Psoas muscle (tissue), 8 donors: Measurements from ENCODE around the gene NHP2. TPM values are rescaled to one million over a fixed set of nuclear protein-coding genes. Genes with fewer than 3 reads are reported as not detected.

Experiments
- ATAC-seq, 4 donors: fragments of 200-7000 bp; cut with Tn5 transposase; one replicate each; pipeline ENCODE4 v1.9.1; 2020; ENCODE audit warnings: moderate library complexity in 3 of 4, mild to moderate bottlenecking in 2 of 4
- DNase-seq, 2 donors: peaks; one replicate each; pipeline ENCODE4 v3.0.0-alpha.2; 2020
- H3K27ac ChIP-seq: fragments of 200-600 bp; one replicate; pipeline ENCODE4 v1.8.0; 2022
- H3K27me3 ChIP-seq, 3 donors: fragments of 200-600 bp in 1 of 3; one replicate each; pipeline versions ENCODE4 v1.6.1 to v1.8.0; 2013 to 2022; ENCODE audit warnings: low read length in 2 of 3, mild to moderate bottlenecking in 2 of 3, moderate library complexity in 1 of 3; ENCODE audit not compliant: insufficient read depth in 3 of 3
- H3K36me3 ChIP-seq, 2 donors: fragments of 200-600 bp in 1 of 2; one replicate each; pipeline versions ENCODE4 v1.6.1 to v1.8.0; 2013 to 2022; ENCODE audit warnings: low read depth in 1 of 2, mild to moderate bottlenecking in 1 of 2, moderate library complexity in 1 of 2; ENCODE audit not compliant: insufficient read depth in 1 of 2
- H3K4me1 ChIP-seq: fragments of 200-600 bp; one replicate; pipeline ENCODE4 v1.8.0; 2022
- H3K4me3 ChIP-seq: fragments of 200-600 bp; one replicate; pipeline ENCODE4 v1.8.0; 2022; ENCODE audit warnings: mild to moderate bottlenecking
- H3K9me3 ChIP-seq: fragments of 200-600 bp; one replicate; pipeline ENCODE4 v1.8.0; 2022
- WGBS, 3 donors: extraction: QIAGEN DNeasy Blood & Tissue Kit; methylation state at CpG; one replicate each; pipeline versions ENCODE4 v1.1.6 to v1.1.7; 2013; 5-methylcytosine and 5-hydroxymethylcytosine counted together
- intact Hi-C, 2 donors: fragments of 100-400 bp; cut with DNase I; formaldehyde crosslinking; loops; one replicate each; pipeline versions ENCODE4 v1.11.0 to v1.14.2; 2022
- polyA plus RNA-seq, 3 donors: library from polyadenylated mRNA; stranded (reverse); fragments of 200-250 nt; gene quantifications; one replicate each; pipeline ENCODE4 v1.2.3, GENCODE V29; 2013
- total RNA-seq, 4 donors: library from RNA; stranded (reverse); fragmentation: NEBNext Ultra II Directional in 2 of 4; extraction: Animal tissue kit (Norgen Biotek cat#: 25700) in 2 of 4; gene quantifications; one replicate each; pipeline versions ENCODE4 v1.2.1 to v1.2.4, GENCODE V29; 2021 to 2023
- TF ChIP-seq, protein P1 (sequence below): fragments of 200-600 bp; IDR thresholded peaks from one replicate; pipeline ENCODE4 v1.8.0; 2022; ENCODE audit warnings: antibody characterized with exemption
- donor health status: healthy with polysubstance abuse.
- donor health status: DM: no; HTN: no; CAD: no; lungs with moderate emphysema.
- donor health status: Bipolar disorder and iron deficiency.
- donor health status: healthy.
- donor health status: DM: yes; HTN: yes; CAD: no.
- donor health status: DM: no; HTN: no; CAD: no.
- donor health status: DM: no; HTN: no; CAD: no.
- donor health status: DM: yes; HTN: yes; CAD: no.

Gene NHP2
- total and polyA plus RNA-seq, 7 donors, result 86.9 to 301 (median 131) TPM

DNA sequence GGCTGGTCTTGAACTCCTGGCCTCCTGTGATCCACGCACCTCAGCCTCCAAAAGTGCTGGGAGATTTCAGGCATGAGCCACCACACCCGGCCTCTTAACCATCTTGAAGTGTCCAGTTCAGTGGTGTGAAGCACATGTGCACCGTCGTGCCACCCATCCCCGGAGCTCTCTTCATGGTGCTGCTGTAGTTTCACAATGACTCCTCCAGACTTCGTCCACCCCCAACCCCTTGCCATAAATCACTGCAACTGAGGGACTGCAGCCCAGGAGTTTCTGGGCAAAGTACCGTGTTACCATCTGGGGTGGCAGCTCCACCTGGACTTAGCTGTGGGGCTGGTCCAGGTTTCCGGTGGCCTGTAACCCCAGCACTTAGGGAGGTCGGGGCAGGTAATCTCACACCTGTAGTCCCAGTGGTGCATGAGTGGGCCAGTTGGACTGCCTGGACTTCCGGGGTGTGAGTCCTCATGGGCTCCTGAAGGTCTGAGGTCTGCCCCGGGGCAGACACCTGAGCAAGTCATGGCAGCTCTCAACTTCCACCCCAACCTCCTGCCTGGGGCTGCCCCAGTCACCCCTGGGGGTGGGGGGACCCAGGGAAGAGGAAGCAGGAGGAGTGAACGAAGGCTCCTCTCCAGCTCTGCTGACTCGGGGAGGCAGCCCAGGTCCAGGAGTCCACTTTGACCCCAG, 47.0 kb downstream of the NHP2 start:
- H3K27ac ChIP-seq, result no peak overlapping the region
- DNase-seq (no peak), ATAC-seq (no peak)
- WGBS, 3 donors, result 79 to 85% (median 83%) methylated on average over 13 of the region's 13 CpGs
- intact Hi-C loops, result no loop called here
- H3K9me3 ChIP-seq, result no peaks in the 10 kb centered on the region
- H3K4me1 ChIP-seq, result no peaks in the 10 kb centered on the region
- H3K27me3 ChIP-seq, result peaks cover 0 to 15% (median 0%) of the 10 kb centered on the region in 3 donors
- H3K4me3 ChIP-seq, result no peak overlapping the region
- no peaks in the 10 kb centered on the region for H3K36me3 ChIP-seq
- TF ChIP-seq, protein P1, sequence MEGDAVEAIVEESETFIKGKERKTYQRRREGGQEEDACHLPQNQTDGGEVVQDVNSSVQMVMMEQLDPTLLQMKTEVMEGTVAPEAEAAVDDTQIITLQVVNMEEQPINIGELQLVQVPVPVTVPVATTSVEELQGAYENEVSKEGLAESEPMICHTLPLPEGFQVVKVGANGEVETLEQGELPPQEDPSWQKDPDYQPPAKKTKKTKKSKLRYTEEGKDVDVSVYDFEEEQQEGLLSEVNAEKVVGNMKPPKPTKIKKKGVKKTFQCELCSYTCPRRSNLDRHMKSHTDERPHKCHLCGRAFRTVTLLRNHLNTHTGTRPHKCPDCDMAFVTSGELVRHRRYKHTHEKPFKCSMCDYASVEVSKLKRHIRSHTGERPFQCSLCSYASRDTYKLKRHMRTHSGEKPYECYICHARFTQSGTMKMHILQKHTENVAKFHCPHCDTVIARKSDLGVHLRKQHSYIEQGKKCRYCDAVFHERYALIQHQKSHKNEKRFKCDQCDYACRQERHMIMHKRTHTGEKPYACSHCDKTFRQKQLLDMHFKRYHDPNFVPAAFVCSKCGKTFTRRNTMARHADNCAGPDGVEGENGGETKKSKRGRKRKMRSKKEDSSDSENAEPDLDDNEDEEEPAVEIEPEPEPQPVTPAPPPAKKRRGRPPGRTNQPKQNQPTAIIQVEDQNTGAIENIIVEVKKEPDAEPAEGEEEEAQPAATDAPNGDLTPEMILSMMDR, result no peak

DNA sequence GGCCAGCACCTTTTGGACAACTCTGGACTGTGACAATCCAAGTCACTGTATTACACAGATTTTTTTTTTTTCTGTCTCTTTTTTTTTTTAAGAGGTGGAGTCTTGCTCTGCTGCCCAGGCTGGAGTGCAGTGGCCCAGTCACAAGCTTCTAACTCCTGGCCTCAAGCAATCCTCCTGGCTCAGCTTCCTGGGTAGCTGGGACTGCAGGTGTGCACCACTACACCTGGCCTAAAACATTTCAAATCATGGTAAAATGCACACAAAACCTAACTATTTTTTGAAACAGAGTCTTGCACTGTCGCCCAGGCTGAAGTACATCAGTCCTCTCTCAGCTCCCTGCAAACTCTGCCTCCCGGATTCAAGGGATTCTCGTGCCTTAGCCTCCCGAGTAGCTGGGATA, 47.6 kb downstream of the NHP2 start:
- no peak overlapping the region for H3K4me3 ChIP-seq
- peaks cover 0 to 10% (median 0%) of the 10 kb centered on the region in 3 donors for H3K27me3 ChIP-seq
- no peaks in the 10 kb centered on the region for H3K9me3 ChIP-seq
- H3K27ac ChIP-seq, result no peak overlapping the region
- TF ChIP-seq, protein P1, result no peak
- no peaks in the 10 kb centered on the region for H3K4me1 ChIP-seq
- H3K36me3 ChIP-seq, result no peaks in the 10 kb centered on the region
- DNase-seq (no peak), ATAC-seq (no peak)
- 68 to 69% (median 69%) methylated on average over 4 of the region's 4 CpGs for WGBS, 3 donors
- intact Hi-C loops, result no loop called here

DNA sequence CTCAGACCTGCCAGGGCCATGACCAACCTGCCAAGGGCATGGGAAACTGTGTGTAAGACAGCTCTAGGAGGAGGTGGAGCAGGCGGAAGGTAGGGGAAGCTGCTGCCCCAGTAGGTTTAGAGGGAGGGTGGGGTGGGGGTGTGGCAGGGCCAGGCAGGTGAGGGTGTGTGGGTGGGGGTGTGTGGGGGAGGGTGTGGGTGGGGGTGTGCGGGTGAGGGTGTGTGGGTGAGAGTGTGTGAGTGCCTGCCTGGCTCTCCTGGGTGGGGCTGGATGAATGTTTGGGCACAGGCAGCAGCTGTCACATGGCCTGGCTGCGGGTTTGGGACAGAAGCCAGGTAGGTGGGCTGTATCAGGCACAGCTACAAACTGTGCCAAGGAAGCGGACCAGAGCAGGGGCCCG, 49.2 kb downstream of the NHP2 start:
- no peaks in the 10 kb centered on the region for H3K4me1 ChIP-seq
- 55 to 60% (median 57%) methylated on average over 5 of the region's 5 CpGs for WGBS, 3 donors
- H3K4me3 ChIP-seq, result no peak overlapping the region
- no peaks in the 10 kb centered on the region for H3K9me3 ChIP-seq
- no peak for ATAC-seq
- DNase-seq, result no peak
- intact Hi-C loops, result no loop called here
- H3K27me3 ChIP-seq, result no peaks in the 10 kb centered on the region
- TF ChIP-seq, protein P1, result no peak
- no peaks in the 10 kb centered on the region for H3K36me3 ChIP-seq
- no peak overlapping the region for H3K27ac ChIP-seq

DNA sequence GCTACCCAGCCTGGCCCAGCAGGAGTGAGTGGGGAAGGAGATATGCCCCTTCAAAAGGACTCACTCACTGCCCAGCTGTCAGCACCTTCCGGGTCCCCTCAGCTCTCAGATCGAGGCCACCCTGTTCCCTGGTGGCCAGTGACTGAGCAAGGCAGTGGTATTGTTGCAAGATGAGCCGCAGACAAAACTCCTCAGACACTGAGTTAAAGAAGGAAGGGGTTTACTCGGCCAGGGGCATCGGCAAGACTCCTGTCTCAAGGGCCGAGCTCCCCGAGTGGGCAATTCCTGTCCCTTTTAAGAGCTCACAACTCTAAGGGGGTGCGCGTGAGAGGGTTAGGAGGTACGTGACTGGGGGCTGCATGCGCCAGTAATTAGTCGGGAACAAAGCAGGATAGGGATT, 50.1 kb downstream of the NHP2 start:
- Histone ChIP-seq H3K36me3 (no peaks in the 10 kb centered on the region), H3K27me3 (no peaks in the 10 kb centered on the region), H3K4me1 (no peaks in the 10 kb centered on the region), H3K9me3 (no peaks in the 10 kb centered on the region), H3K27ac (no peak overlapping the region), H3K4me3 (no peak overlapping the region)
- no peak for ATAC-seq
- intact Hi-C loops, result no loop called here
- no peak for DNase-seq
- TF ChIP-seq, protein P1, result no peak
- WGBS, 3 donors, result 83 to 89% (median 89%) methylated on average over 12 of the region's 12 CpGs

Other genes starting within 250 kb of the NHP2 start
- not detected for gene PROP1, start 157.6 kb downstream of the NHP2 start, total RNA-seq
- gene PROP1, start 157.6 kb downstream of the NHP2 start, polyA plus RNA-seq, result not detected
- 1 to 10 TPM; 1.6 to 3.7 (median 3.2) TPM for gene N4BP3, start 40.4 kb downstream of the NHP2 start, total RNA-seq
- 1 to 10 TPM; 2.2 to 4.0 (median 2.3) TPM for gene N4BP3, start 40.4 kb downstream of the NHP2 start, polyA plus RNA-seq
- 10 to 100 TPM; 48.0 to 54.9 (median 50.8) TPM for gene RMND5B, start 22.9 kb downstream of the NHP2 start, total RNA-seq
- 10 to 100 TPM; 43.5 to 80.2 (median 55.9) TPM for gene RMND5B, start 22.9 kb downstream of the NHP2 start, polyA plus RNA-seq
- gene GMCL2, start 33.5 kb upstream of the NHP2 start, total RNA-seq, result not detected
- gene GMCL2, start 33.5 kb upstream of the NHP2 start, polyA plus RNA-seq, result not detected
- 100 to 1,000 TPM in 3 of 4 donors, 10 to 100 TPM in 1; 74.1 to 210 (median 140) TPM for gene HNRNPAB, start 50.6 kb upstream of the NHP2 start, total RNA-seq
- gene HNRNPAB, start 50.6 kb upstream of the NHP2 start, polyA plus RNA-seq, result 100 to 1,000 TPM in 2 of 3 donors, 10 to 100 TPM in 1; 97.5 to 243 (median 181) TPM
- gene PHYKPL, start 78.9 kb upstream of the NHP2 start, total RNA-seq, result 10 to 100 TPM; 43.2 to 51.6 (median 45.2) TPM
- gene PHYKPL, start 78.9 kb upstream of the NHP2 start, polyA plus RNA-seq, result 10 to 100 TPM; 22.3 to 43.9 (median 27.5) TPM